Measurements from ENCODE around the gene PILRA. TPM values are rescaled to one million over a fixed set of nuclear protein-coding genes. Genes with fewer than 3 reads are reported as not detected.

PILRA gene
- total RNA-seq, 4 donors from 2014 or later: 0.62 to 5.4 (median 2.0) TPM

DNA sequence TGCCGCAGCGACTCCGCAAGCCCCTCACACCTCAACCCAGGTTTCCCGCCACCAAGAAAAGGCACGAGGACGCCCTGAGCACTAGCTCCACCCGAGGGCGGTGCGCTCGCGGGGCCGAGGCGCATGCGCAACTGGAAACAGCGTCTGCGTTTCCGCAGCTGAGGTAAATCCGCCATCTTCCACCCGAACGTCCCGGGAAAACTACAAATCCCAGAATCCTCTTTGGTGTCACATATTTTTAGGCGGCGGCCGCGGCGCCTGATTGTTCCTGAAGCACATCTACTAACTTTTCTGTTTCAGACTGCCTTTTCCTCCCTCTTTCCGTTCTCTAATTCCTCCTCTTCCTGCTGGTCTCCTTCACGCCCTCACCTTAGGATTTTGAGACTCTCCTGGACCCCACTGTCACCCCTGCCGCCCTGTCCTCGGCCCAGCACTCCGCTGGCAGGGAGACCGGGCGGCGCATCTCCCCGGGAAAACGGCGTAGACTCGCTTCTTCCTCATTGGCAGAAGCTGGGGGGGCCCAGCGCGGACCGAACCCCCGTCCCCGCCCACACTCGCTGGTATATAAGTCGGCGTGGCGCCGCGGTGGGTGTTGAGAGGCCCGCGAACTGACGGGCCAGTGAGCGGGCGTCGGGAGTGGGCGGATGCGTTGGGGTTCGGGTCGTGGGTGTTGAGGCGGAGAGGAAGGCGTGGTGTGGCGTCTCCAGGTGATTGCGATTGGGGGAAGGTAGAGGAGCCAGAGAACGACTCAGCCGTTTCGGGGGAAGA lies 55.1 kb downstream of the PILRA start, which contains the start of gene ZCWPW1:
TSS of gene ZCWPW1 (minus strand) at position 505 of the 768 bp plus-strand sequence. CDS start 8,054 bp downstream, outside the sequence.
- Histone ChIP-seq H3K4me1 (peaks cover 24 to 29% of the 10 kb centered on the region in 2 donors), H3K9me3 (no peaks in the 10 kb centered on the region), H3K27me3 (no peaks in the 10 kb centered on the region), H3K27ac (peak within 1 kb of the TSS; percentile 90 to 99 (median 98)), H3K36me3 (peaks cover 0 to 11% of the 10 kb centered on the region in 2 donors), H3K4me3 (peak within 1 kb of the TSS; percentile 74 to 88 (median 83))
- intact Hi-C loops (cut with DNase I; ENCODE audit: low total_unique reads) (loop anchor here (2.0 to 10.0 kb wide), 4 partner anchors 91 to 874 kb away; partner anchors contain the start of genes AGFG2, AP4M1, FAM200A and MCM7), in situ Hi-C loops (cut with MboI; ENCODE audit: low sequenced_read_pairs in 4 of 4) (loop anchor here in 1 of 4 donors (25.0 kb wide), 1 partner anchor 434 kb away; the partner anchor contains the start of genes SLC12A9 and TRIP6)
- peak; percentile 98 to 99 for TF ChIP-seq POLR2A (IDR thresholded peaks at IDR 0.05)
- TF ChIP-seq, protein P1, sequence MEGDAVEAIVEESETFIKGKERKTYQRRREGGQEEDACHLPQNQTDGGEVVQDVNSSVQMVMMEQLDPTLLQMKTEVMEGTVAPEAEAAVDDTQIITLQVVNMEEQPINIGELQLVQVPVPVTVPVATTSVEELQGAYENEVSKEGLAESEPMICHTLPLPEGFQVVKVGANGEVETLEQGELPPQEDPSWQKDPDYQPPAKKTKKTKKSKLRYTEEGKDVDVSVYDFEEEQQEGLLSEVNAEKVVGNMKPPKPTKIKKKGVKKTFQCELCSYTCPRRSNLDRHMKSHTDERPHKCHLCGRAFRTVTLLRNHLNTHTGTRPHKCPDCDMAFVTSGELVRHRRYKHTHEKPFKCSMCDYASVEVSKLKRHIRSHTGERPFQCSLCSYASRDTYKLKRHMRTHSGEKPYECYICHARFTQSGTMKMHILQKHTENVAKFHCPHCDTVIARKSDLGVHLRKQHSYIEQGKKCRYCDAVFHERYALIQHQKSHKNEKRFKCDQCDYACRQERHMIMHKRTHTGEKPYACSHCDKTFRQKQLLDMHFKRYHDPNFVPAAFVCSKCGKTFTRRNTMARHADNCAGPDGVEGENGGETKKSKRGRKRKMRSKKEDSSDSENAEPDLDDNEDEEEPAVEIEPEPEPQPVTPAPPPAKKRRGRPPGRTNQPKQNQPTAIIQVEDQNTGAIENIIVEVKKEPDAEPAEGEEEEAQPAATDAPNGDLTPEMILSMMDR (IDR thresholded peaks at IDR 0.05 in 4 of 5, conservative IDR thresholded peaks at IDR 0.05 in 1 of 5): peak in 2 of 5 experiments; percentile 5 to 17
- peak; percentile 90 to 95 for DNase-seq
- peak; percentile 67 to 68 for ATAC-seq

DNA sequence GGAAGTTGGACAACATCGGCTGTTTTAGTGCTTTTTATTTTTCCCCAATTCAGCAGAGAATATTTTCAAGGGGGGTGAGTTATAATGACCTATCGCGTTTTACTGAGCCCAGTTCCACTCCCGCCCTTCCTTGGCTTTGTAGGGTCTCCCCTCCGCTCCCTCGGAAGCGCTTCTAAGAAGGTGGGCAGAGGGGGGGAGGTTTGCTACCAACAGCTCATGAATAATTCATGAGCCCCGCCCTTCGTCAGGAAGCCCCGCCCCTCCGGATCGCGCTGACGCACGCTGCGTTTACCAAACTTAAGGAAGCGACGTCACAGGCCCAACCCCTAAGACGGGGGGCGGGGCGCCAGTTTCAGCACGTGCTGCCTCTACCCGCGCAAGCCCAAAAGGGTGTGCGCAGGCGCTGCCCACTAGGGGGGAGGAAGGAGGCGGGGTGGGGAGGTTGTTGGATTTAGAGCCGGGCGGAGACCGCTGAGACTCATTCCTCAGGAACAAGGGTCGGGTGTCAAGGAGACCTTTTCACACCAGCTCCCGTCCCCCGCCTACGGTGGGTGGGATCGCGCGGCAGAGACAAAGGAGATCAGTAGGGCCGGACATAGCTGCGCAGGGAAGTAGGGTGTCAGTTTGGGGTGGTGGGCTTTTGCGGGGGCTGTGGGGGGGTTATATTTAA lies 55.8 kb downstream of the PILRA start:
- DNase-seq (peak; percentile 100), ATAC-seq (peak; percentile 79 to 82)
- Histone ChIP-seq H3K4me3 (peak overlapping the region; percentile 74 to 88 (median 83)), H3K4me1 (peaks cover 24 to 29% of the 10 kb centered on the region in 2 donors), H3K27me3 (no peaks in the 10 kb centered on the region), H3K27ac (peak overlapping the region; percentile 90 to 99 (median 98)), H3K9me3 (no peaks in the 10 kb centered on the region), H3K36me3 (peaks cover 0 to 17% of the 10 kb centered on the region in 2 donors)
- in situ Hi-C loops (cut with MboI; ENCODE audit: low sequenced_read_pairs in 4 of 4): loop anchor here in 1 of 4 donors (25.0 kb wide), 1 partner anchor 433 kb away; the partner anchor contains the start of genes SLC12A9 and TRIP6
- TF ChIP-seq POLR2A (IDR thresholded peaks at IDR 0.05): peak; percentile 82 to 95
- TF ChIP-seq, protein P1 (IDR thresholded peaks at IDR 0.05 in 4 of 5, conservative IDR thresholded peaks at IDR 0.05 in 1 of 5): peak in 4 of 5 experiments; percentile 18 to 71 (median 50)
- intact Hi-C loops (cut with DNase I; ENCODE audit: low total_unique reads): loop anchor here (2.0 to 10.0 kb wide), 4 partner anchors 92 to 874 kb away; partner anchors contain the start of genes AGFG2, AP4M1, FAM200A and MCM7

DNA sequence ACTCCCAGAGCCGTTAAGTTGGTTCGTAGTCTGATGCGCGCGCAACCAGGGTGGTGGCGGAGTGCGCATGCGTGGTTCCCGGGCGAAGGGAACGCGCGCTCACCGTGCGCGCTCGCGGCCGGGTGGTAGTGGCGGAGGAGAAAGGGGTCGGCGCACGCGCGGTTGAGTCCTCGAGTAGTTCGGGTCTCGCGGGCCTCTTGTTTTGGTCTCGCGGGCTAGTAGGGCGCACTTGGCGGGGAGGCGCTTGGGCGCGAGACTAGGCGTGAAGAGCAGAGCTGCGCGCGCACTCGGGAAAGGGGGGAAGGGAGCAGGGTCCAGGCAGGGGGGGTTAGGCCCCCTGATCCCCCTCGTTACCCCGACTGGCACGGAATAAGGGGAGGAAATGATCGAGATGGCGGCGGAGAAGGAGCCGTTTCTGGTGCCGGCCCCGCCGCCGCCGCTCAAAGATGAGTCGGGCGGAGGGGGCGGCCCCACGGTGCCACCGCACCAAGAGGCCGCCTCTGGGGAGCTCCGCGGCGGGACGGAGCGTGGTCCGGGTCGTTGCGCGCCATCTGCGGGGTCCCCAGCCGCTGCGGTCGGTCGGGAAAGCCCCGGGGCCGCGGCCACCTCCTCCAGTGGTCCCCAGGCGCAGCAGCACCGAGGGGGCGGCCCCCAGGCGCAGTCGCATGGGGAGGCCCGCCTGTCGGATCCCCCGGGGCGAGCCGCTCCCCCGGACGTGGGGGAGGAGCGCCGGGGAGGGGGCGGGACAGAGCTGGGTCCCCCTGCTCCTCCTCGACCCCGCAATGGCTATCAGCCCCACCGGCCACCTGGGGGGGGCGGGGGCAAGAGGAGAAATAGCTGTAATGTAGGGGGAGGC lies 56.6 kb downstream of the PILRA start, which contains the start of gene MEPCE:
TSS of gene MEPCE (plus strand) at position 195 of the 856 bp plus-strand sequence. CDS start at position 383, 188 bp downstream.
- ATAC-seq (peak; percentile 56 to 58), DNase-seq (peak; percentile 91 to 95)
- peaks cover 0 to 22% of the 10 kb centered on the region in 2 donors for H3K36me3 ChIP-seq
- H3K27me3 ChIP-seq: no peaks in the 10 kb centered on the region
- TF ChIP-seq, protein P1 (IDR thresholded peaks at IDR 0.05 in 4 of 5, conservative IDR thresholded peaks at IDR 0.05 in 1 of 5): no peak
- TF ChIP-seq POLR2A (IDR thresholded peaks at IDR 0.05): peak; percentile 14 to 65
- no peaks in the 10 kb centered on the region for H3K9me3 ChIP-seq
- intact Hi-C loops (cut with DNase I; ENCODE audit: low total_unique reads) (loop anchor here (2.0 to 10.0 kb wide), 4 partner anchors 93 to 875 kb away; partner anchors contain the start of genes AGFG2, AP4M1, FAM200A and MCM7), in situ Hi-C loops (cut with MboI; ENCODE audit: low sequenced_read_pairs in 4 of 4) (loop anchor here in 1 of 4 donors (25.0 kb wide), 1 partner anchor 432 kb away; the partner anchor contains the start of genes SLC12A9 and TRIP6)
- H3K27ac ChIP-seq: peak within 1 kb of the TSS; percentile 90 to 99 (median 98)
- peak within 1 kb of the TSS; percentile 74 to 88 (median 83) for H3K4me3 ChIP-seq
- H3K4me1 ChIP-seq: peaks cover 29 to 34% of the 10 kb centered on the region in 2 donors

Measured in gastrocnemius medialis (tissue), 4 donors.